Forelimb muscle (tissue), 1 donor: Measurements from ENCODE around the gene KBTBD4. TPM values are rescaled to one million over a fixed set of nuclear protein-coding genes. Genes with fewer than 3 reads are reported as not detected.
"Not testable (repeated sequence)": the region's sequence is repeated elsewhere in the genome, so short reads cannot be mapped to it uniquely, and the experiment has no call there.

Experiments used
- DNase-seq: peaks from one replicate; pipeline ENCODE4 v3.0.0-alpha.2; 2013; ENCODE audit warnings: low read depth
- polyA plus RNA-seq: library from polyadenylated mRNA; unstranded; fragments of 120-200 nt; gene quantifications from one replicate; pipeline ENCODE4 v1.2.1, GENCODE V29; 2013; ENCODE audit not compliant: insufficient read length

Gene KBTBD4
- polyA plus RNA-seq, 1 donor, result 12.8 TPM

GRCh38 chr11:47589977-47590861, 11.4 kb upstream of the KBTBD4 start:
- DNase-seq, result no peak

GRCh38 chr11:47589584-47589976, 10.8 kb upstream of the KBTBD4 start:
- DNase-seq, result no peak

- DNase-seq, result no peak
These were observed 10.3 kb upstream of the KBTBD4 start for GRCh38 chr11:47589118-47589517.

- DNase-seq, result no peak
These were observed 9.1 kb upstream of the KBTBD4 start for GRCh38 chr11:47587723-47588326.

GRCh38 chr11:47587039-47587716, 8.4 kb upstream of the KBTBD4 start:
- no peak for DNase-seq

GRCh38 chr11:47586098-47586855, 7.5 kb upstream of the KBTBD4 start, which contains the start of gene FAM180B:
FAM180B (plus strand) TSS chr11:47586678; CDS start chr11:47586769, 91 bp downstream.
- DNase-seq, result no peak

GRCh38 chr11:47583844-47584243, 5.1 kb upstream of the KBTBD4 start:
- no peak for DNase-seq

- no peak for DNase-seq
These were observed 1.2 kb downstream of the KBTBD4 start for GRCh38 chr11:47577460-47578041.

- DNase-seq, result no peak
These were observed 5.4 kb downstream of the KBTBD4 start for GRCh38 chr11:47573321-47573720.

- DNase-seq, result no peak
These were observed 6.0 kb downstream of the KBTBD4 start for GRCh38 chr11:47572715-47573255.

GRCh38 chr11:47571895-47572294, 6.9 kb downstream of the KBTBD4 start:
- no peak for DNase-seq

GRCh38 chr11:47571357-47571729, 7.4 kb downstream of the KBTBD4 start:
- no peak for DNase-seq

- no peak for DNase-seq
These were observed 8.0 kb downstream of the KBTBD4 start for GRCh38 chr11:47570651-47571356.

GRCh38 chr11:47569646-47570045, 9.1 kb downstream of the KBTBD4 start:
- no peak for DNase-seq

GRCh38 chr11:47566149-47566698, 12.5 kb downstream of the KBTBD4 start:
- no peak for DNase-seq

- DNase-seq, result no peak
These were observed 13.2 kb downstream of the KBTBD4 start, which contains the start of gene PTPMT1 for GRCh38 chr11:47565340-47566148. PTPMT1 (plus strand) TSS chr11:47565599; CDS start chr11:47565623, 24 bp downstream.

- no peak for DNase-seq
These were observed 13.8 kb downstream of the KBTBD4 start for GRCh38 chr11:47564933-47565339.

- not testable (repeated sequence) for DNase-seq
These were observed 14.4 kb downstream of the KBTBD4 start for GRCh38 chr11:47564366-47564765.

- DNase-seq, result not testable (repeated sequence)
These were observed 16.4 kb downstream of the KBTBD4 start for GRCh38 chr11:47562393-47562792.
